ENCODE results near the gene GOPC. TPM values are rescaled to one million over a fixed set of nuclear protein-coding genes. Genes with fewer than 3 reads are reported as not detected.

GOPC gene
- total RNA-seq, 1 experiment from 2014 or later, result 18.7 TPM

GRCh38 chr6:117547688-117548621 lies 54.4 kb downstream of the GOPC start (continued):
- TF ChIP-seq USF1 (CRISPR knock-in tag; IDR thresholded peaks at IDR 0.05) (peak; percentile 85), SOX15 (CRISPR knock-in tag; IDR thresholded peaks at IDR 0.05) (no peak), ATF1 (CRISPR knock-in tag; IDR thresholded peaks at IDR 0.05) (0 out of 2 replicates have a peak, but pooled peaks have one; percentile 71), ZBTB43 (CRISPR knock-in tag; IDR thresholded peaks at IDR 0.05) (no peak), SMAD3 (CRISPR knock-in tag; IDR thresholded peaks at IDR 0.05; ENCODE audit: borderline replicate concordance) (peak; percentile 84; the same call in 1 of the 2 replicates), NR2C2 (CRISPR knock-in tag; IDR thresholded peaks at IDR 0.05) (no peak), FOXP4 (CRISPR knock-in tag; IDR thresholded peaks at IDR 0.05) (peak; percentile 74; the same call in 1 of the 2 replicates), STAT6 (CRISPR knock-in tag; conservative IDR thresholded peaks at IDR 0.05; ENCODE audit: low read depth) (0 out of 2 replicates have a peak, but pooled peaks have one; percentile 22), ZNF396 (CRISPR knock-in tag; IDR thresholded peaks at IDR 0.05; ENCODE audit: borderline replicate concordance) (no peak), IRF1 (CRISPR knock-in tag; IDR thresholded peaks at IDR 0.05) (peak; percentile 72; the same call in 1 of the 2 replicates), USF2 (CRISPR knock-in tag; IDR thresholded peaks at IDR 0.05) (peak; percentile 80), MAX (CRISPR knock-in tag; IDR thresholded peaks at IDR 0.05) (peak; percentile 98)

- POLR2A ChIA-PET, result no interaction called here
- CTCF ChIA-PET, result interaction anchor here (0.8 to 3.7 kb wide), 4 partner anchors 63 to 143 kb away, joined by 3 to 16 read pairs (median 6); no protein-coding TSS in a partner anchor
- DNase-seq (ENCODE audit: low spot score) (no peak), ATAC-seq (no peak)
- H3K9me3 Mint-ChIP-seq, result no peaks in the 10 kb centered on the region
- H3K27ac Mint-ChIP-seq, result no peak overlapping the region
- H3K4me1 Mint-ChIP-seq, result peaks cover 33% of the 10 kb centered on the region
- no peaks in the 10 kb centered on the region; the same call in 1 of the 2 replicates for H3K36me3 Mint-ChIP-seq
- H3K27me3 Mint-ChIP-seq (ENCODE audit: low read depth), result peaks cover 12% of the 10 kb centered on the region
- H3K4me3 Mint-ChIP-seq, result no peak overlapping the region
- TF ChIP-seq E2F5 (CRISPR knock-in tag; IDR thresholded peaks at IDR 0.05) (no peak), MAX (CRISPR knock-in tag; IDR thresholded peaks at IDR 0.05) (no peak), E2F4 (CRISPR knock-in tag; IDR thresholded peaks at IDR 0.05; ENCODE audit: borderline replicate concordance, low read depth) (no peak), ATF6 (CRISPR knock-in tag; IDR thresholded peaks at IDR 0.05) (no peak)
These were observed 55.6 kb downstream of the GOPC start for GRCh38 chr6:117546674-117547073.
